ENCODE measurements around the gene TCFL5.

Gene TCFL5

DNA sequence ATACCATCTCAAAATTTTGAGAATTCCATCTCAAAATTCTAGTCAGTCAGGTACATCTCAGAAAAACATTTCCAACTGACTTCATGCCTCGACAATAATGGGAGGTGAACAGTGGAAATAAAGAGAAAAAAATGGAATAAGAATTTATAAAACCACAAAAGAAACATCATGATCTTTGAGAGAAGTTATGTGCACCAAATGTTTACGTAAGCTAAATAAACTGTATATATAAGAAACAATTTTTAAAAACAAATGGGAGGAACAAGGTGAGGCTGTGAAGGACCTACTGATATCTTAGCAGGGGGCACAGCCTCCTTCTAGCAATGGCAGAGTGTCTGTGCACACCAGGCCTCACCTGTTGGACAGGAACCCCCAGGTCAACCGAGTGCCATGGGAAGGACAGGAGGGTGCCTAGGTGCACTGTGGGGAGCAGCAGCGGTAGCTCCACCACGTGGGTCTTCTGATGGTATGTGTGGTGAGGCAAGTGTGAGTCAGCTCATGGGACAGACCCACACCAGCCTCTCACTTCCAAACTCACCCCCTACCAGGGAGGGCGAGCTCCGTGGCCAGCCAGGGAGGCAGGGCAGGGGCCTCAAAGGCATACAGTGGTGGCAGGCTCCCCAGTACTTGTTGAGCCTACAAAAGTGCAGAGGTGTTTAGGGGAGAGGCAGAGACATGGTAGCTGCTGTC lies 41.4 kb upstream of the TCFL5 start:
- no peak overlapping the region for H3K4me3 ChIP-seq (ENCODE audit: low read depth, low read length)
- POLR2A ChIA-PET = no interaction called here
- peaks cover 16 to 71% of the 10 kb centered on the region in 2 experiments for H3K36me3 ChIP-seq (ENCODE audit: control insufficient read depth in 2 of 2, insufficient read depth in 1 of 2, low read length in 2 of 2)
- no peaks in the 10 kb centered on the region for H3K9me3 ChIP-seq (ENCODE audit: control insufficient read depth, insufficient read depth, low read depth, low read length)
- no peaks in the 10 kb centered on the region; the same call in 1 of the 2 replicates for H3K4me1 ChIP-seq (ENCODE audit: control insufficient read depth, insufficient read depth, low read length)
- TF ChIP-seq TRIM28 (IDR thresholded peaks at IDR 0.05; ENCODE audit: borderline replicate concordance, low read length) = no peak
- 0 out of 2 replicates have a peak, but pooled peaks have one; percentile 22 for TF ChIP-seq ZEB2 (tag by site-specific recombination; IDR thresholded peaks at IDR 0.05)
- TF ChIP-seq, protein P1, sequence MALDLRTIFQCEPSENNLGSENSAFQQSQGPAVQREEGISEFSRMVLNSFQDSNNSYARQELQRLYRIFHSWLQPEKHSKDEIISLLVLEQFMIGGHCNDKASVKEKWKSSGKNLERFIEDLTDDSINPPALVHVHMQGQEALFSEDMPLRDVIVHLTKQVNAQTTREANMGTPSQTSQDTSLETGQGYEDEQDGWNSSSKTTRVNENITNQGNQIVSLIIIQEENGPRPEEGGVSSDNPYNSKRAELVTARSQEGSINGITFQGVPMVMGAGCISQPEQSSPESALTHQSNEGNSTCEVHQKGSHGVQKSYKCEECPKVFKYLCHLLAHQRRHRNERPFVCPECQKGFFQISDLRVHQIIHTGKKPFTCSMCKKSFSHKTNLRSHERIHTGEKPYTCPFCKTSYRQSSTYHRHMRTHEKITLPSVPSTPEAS (tag by site-specific recombination; IDR thresholded peaks at IDR 0.05) = no peak
- peak; percentile 92 for TF ChIP-seq ZIC2 (tag by site-specific recombination; IDR thresholded peaks at IDR 0.05)
- no peak for TF ChIP-seq ZNF174 (tag by site-specific recombination; IDR thresholded peaks at IDR 0.05)
- TF ChIP-seq KLF10 (tag by site-specific recombination; IDR thresholded peaks at IDR 0.05) = no peak
- TF ChIP-seq GLIS2 (tag by site-specific recombination; IDR thresholded peaks at IDR 0.05) = peak; percentile 56
- TF ChIP-seq ZNF394 (tag by site-specific recombination; IDR thresholded peaks at IDR 0.05; ENCODE audit: borderline replicate concordance) = peak; percentile 41; the same call in 1 of the 2 replicates
- TF ChIP-seq SCRT2 (tag by site-specific recombination; IDR thresholded peaks at IDR 0.05) = peak; percentile 81
- peak; percentile 14; the same call in 1 of the 2 replicates for TF ChIP-seq SCRT1 (tag by site-specific recombination; IDR thresholded peaks at IDR 0.05; ENCODE audit: borderline replicate concordance)
- peak; percentile 95 for TF ChIP-seq GLIS1 (tag by site-specific recombination; IDR thresholded peaks at IDR 0.05)
- TF ChIP-seq, protein P2, sequence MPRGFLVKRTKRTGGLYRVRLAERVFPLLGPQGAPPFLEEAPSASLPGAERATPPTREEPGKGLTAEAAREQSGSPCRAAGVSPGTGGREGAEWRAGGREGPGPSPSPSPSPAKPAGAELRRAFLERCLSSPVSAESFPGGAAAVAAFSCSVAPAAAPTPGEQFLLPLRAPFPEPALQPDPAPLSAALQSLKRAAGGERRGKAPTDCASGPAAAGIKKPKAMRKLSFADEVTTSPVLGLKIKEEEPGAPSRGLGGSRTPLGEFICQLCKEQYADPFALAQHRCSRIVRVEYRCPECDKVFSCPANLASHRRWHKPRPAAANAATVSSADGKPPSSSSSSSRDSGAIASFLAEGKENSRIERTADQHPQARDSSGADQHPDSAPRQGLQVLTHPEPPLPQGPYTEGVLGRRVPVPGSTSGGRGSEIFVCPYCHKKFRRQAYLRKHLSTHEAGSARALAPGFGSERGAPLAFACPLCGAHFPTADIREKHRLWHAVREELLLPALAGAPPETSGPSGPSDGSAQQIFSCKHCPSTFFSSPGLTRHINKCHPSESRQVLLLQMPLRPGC (tag by site-specific recombination; IDR thresholded peaks at IDR 0.05) = peak; percentile 37; the same call in 1 of the 2 replicates
- CTCF ChIA-PET = interaction anchor here (0.8 to 6.5 kb wide), 4 partner anchors 18 to 106 kb away, joined by 3 to 33 read pairs (median 6); no protein-coding TSS in a partner anchor
- no peak overlapping the region for H3K27ac ChIP-seq (ENCODE audit: extremely low read depth, low read depth, low read length)

DNA sequence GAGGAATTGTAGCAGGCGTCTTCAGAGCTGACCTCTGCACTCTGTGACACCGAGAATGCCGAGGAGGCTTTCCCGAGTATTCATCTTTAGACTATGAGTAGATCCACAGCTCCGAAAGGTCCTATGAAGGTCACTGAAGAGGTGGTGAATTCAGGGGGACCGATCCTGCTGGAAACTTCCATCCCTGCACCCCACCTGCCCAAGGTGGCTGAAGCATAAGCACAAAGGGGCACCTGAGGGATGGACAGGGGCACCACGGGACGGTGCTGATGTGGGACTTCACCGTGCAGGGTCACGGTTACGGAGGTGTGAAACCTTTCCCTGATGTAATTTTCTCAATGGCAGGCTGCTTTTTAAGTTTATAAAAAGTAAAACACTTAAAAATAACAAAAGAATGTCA lies 40.3 kb upstream of the TCFL5 start:
- CTCF ChIA-PET = interaction anchor here (0.5 to 6.5 kb wide), 11 partner anchors 9 to 170 kb away, joined by 3 to 33 read pairs (median 4); partner anchors contain the start of gene MRGBP
- no peak overlapping the region for H3K4me3 ChIP-seq (ENCODE audit: low read depth, low read length)
- H3K9me3 ChIP-seq (ENCODE audit: control insufficient read depth, insufficient read depth, low read depth, low read length) = no peaks in the 10 kb centered on the region
- POLR2A ChIA-PET = interaction anchor here (0.7 to 1.4 kb wide), 2 partner anchors 25 to 35 kb away, joined by 3 read pairs; no protein-coding TSS in a partner anchor
- peaks cover 12 to 68% of the 10 kb centered on the region in 2 experiments for H3K36me3 ChIP-seq (ENCODE audit: control insufficient read depth in 2 of 2, insufficient read depth in 1 of 2, low read length in 2 of 2)
- H3K27ac ChIP-seq (ENCODE audit: extremely low read depth, low read depth, low read length) = no peak overlapping the region
- TF ChIP-seq BCL11A (tag by site-specific recombination; IDR thresholded peaks at IDR 0.05; ENCODE audit: low read depth) (no peak), IKZF3 (tag by site-specific recombination; IDR thresholded peaks at IDR 0.05) (no peak), FEZF1 (tag by site-specific recombination; IDR thresholded peaks at IDR 0.05) (no peak), ZNF549 (tag by site-specific recombination; IDR thresholded peaks at IDR 0.05) (no peak), ZNF433 (tag by site-specific recombination; IDR thresholded peaks at IDR 0.05; ENCODE audit: low read depth) (no peak), SETDB1 (IDR thresholded peaks at IDR 0.05; ENCODE audit: insufficient read length, low read length) (no peak), ZNF121 (tag by site-specific recombination; IDR thresholded peaks at IDR 0.05) (no peak), KLF7 (tag by site-specific recombination; IDR thresholded peaks at IDR 0.05; ENCODE audit: borderline replicate concordance) (no peak), BCL11B (tag by site-specific recombination; IDR thresholded peaks at IDR 0.05; ENCODE audit: low read depth) (no peak), ZNF335 (tag by site-specific recombination; conservative IDR thresholded peaks at IDR 0.05) (no peak), TRIM28 (IDR thresholded peaks at IDR 0.05; ENCODE audit: borderline replicate concordance, low read length) (no peak), ZFP3 (tag by site-specific recombination; IDR thresholded peaks at IDR 0.05; ENCODE audit: low read depth) (no peak), ZNF114 (tag by site-specific recombination; IDR thresholded peaks at IDR 0.05) (no peak), ZNF2 (tag by site-specific recombination; IDR thresholded peaks at IDR 0.05) (no peak), MZF1 (tag by site-specific recombination; IDR thresholded peaks at IDR 0.05; ENCODE audit: borderline replicate concordance) (no peak), ZXDB (tag by site-specific recombination; IDR thresholded peaks at IDR 0.05) (no peak)
- TF ChIP-seq, protein P3, sequence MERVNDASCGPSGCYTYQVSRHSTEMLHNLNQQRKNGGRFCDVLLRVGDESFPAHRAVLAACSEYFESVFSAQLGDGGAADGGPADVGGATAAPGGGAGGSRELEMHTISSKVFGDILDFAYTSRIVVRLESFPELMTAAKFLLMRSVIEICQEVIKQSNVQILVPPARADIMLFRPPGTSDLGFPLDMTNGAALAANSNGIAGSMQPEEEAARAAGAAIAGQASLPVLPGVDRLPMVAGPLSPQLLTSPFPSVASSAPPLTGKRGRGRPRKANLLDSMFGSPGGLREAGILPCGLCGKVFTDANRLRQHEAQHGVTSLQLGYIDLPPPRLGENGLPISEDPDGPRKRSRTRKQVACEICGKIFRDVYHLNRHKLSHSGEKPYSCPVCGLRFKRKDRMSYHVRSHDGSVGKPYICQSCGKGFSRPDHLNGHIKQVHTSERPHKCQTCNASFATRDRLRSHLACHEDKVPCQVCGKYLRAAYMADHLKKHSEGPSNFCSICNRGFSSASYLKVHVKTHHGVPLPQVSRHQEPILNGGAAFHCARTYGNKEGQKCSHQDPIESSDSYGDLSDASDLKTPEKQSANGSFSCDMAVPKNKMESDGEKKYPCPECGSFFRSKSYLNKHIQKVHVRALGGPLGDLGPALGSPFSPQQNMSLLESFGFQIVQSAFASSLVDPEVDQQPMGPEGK (tag by site-specific recombination; IDR thresholded peaks at IDR 0.05) = no peak
- TF ChIP-seq, protein P4, sequence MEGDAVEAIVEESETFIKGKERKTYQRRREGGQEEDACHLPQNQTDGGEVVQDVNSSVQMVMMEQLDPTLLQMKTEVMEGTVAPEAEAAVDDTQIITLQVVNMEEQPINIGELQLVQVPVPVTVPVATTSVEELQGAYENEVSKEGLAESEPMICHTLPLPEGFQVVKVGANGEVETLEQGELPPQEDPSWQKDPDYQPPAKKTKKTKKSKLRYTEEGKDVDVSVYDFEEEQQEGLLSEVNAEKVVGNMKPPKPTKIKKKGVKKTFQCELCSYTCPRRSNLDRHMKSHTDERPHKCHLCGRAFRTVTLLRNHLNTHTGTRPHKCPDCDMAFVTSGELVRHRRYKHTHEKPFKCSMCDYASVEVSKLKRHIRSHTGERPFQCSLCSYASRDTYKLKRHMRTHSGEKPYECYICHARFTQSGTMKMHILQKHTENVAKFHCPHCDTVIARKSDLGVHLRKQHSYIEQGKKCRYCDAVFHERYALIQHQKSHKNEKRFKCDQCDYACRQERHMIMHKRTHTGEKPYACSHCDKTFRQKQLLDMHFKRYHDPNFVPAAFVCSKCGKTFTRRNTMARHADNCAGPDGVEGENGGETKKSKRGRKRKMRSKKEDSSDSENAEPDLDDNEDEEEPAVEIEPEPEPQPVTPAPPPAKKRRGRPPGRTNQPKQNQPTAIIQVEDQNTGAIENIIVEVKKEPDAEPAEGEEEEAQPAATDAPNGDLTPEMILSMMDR (tag by site-specific recombination; IDR thresholded peaks at IDR 0.05) = no peak
- no peaks in the 10 kb centered on the region; the same call in 1 of the 2 replicates for H3K4me1 ChIP-seq (ENCODE audit: control insufficient read depth, insufficient read depth, low read length)
